B cell (primary cell): ENCODE results near the gene SH3TC1.

Experiments used
- EZH2 ChIP-seq: IDR thresholded peaks from 2 replicates; pipeline ENCODE4 v1.6.1; 2012; ENCODE audit warnings: borderline replicate concordance, low read depth, mild to moderate bottlenecking, moderate library complexity, low read length; ENCODE audit not compliant: insufficient read depth, poor library complexity, severe bottlenecking
- TF ChIP-seq, protein P1 (sequence below): fragments of 200-600 bp; IDR thresholded peaks from one replicate; pipeline ENCODE4 v1.8.0; 2022; ENCODE audit warnings: antibody characterized with exemption, mild to moderate bottlenecking

DNA sequence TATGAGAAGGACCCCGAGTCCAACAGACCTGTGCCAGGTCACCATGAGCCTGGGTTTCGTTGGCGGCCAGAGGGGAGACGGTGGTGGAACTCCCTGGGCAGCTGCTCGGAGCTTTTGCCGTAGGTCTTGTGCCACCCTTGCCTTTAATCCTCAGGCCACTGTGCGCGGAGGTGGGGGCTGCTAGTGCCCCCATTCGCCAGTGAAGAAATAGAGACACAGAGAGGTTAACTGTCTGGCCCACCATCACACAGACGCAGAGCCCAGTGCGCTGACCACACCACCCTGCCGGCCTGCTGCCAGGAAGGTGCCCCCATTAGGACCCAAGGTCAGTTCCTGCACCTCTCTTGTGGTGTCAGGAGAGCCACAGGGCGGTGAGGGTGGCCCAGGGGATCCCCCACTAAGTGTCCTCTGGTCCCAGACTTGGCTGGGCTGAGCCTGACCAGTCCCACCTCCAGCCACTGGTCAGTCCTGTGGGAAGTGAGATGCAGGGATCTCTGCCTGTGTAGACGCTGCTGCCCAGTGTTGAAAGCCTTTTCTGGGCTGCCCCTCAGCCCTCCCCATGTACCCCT, 42.2 kb downstream of the SH3TC1 start:
- TF ChIP-seq, protein P1, sequence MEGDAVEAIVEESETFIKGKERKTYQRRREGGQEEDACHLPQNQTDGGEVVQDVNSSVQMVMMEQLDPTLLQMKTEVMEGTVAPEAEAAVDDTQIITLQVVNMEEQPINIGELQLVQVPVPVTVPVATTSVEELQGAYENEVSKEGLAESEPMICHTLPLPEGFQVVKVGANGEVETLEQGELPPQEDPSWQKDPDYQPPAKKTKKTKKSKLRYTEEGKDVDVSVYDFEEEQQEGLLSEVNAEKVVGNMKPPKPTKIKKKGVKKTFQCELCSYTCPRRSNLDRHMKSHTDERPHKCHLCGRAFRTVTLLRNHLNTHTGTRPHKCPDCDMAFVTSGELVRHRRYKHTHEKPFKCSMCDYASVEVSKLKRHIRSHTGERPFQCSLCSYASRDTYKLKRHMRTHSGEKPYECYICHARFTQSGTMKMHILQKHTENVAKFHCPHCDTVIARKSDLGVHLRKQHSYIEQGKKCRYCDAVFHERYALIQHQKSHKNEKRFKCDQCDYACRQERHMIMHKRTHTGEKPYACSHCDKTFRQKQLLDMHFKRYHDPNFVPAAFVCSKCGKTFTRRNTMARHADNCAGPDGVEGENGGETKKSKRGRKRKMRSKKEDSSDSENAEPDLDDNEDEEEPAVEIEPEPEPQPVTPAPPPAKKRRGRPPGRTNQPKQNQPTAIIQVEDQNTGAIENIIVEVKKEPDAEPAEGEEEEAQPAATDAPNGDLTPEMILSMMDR = no peak
- no peak for TF ChIP-seq EZH2
